Measurements from ENCODE around the gene ALDH1A2.
"Not testable (repeated sequence)": the region's sequence is repeated elsewhere in the genome, so short reads cannot be mapped to it uniquely, and the experiment has no call there.

Gene ALDH1A2

GRCh38 chr15:58002338-58003126, 63.0 kb downstream of the ALDH1A2 start:
- Histone ChIP-seq H3K4me3 (replicated peaks; ENCODE audit: low read depth, low read length) (no peak overlapping the region), H3K27me3 (replicated peaks; ENCODE audit: control insufficient read depth, insufficient read depth, low read length) (no peaks in the 10 kb centered on the region), H3K36me3 (ENCODE audit: control insufficient read depth, insufficient read depth, low read length) (no peaks in the 10 kb centered on the region)
- TF ChIP-seq CTCF (IDR thresholded peaks at IDR 0.05; ENCODE audit: insufficient read depth, low read length, poor library complexity, severe bottlenecking) = no peak
- DNase-seq (ENCODE audit: extremely low read depth, insufficient read length) = no peak

DNA sequence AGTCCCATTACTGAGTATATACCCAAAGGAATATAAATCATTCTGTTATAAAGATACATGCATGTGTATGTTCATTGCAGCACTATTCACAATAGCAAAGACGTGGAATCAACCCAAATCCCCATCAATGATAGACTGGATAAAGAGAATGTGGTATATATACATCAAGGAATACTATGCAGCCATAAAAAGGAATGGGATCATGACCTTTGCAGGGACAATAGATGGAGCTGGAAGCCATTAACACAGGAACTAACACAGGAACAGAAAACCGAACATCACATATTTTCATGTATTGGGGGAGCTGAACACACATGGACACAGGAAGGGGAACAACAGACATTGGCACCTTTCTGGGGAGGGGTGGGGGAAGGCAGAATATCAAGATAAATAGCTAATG, 65.8 kb downstream of the ALDH1A2 start:
- not testable (repeated sequence) for H3K27me3 ChIP-seq (replicated peaks; ENCODE audit: control insufficient read depth, insufficient read depth, low read length); DNase-seq (ENCODE audit: extremely low read depth, insufficient read length); H3K4me3 ChIP-seq (replicated peaks; ENCODE audit: low read depth, low read length); H3K36me3 ChIP-seq (ENCODE audit: control insufficient read depth, insufficient read depth, low read length)

DNA sequence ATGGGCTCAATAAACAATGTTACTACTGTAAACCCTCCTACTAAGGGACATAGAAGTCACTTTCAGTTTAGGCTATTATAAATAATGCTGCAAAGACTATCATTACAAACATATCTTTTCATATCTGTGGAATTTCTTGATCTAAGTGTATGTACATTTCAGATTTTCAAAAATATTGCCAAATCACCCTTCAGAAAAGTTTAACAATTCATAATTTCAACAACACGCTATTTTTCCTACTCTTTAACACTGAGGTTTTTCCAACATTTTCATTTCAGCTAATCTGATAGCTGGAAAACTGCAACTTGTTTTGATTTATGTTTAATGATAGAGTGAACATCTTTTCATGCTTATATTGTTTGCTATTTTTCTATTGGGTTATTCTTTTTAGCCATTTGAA, 69.0 kb downstream of the ALDH1A2 start:
- TF ChIP-seq CTCF (IDR thresholded peaks at IDR 0.05; ENCODE audit: insufficient read depth, low read length, poor library complexity, severe bottlenecking) = no peak
- no peak overlapping the region for H3K4me3 ChIP-seq (replicated peaks; ENCODE audit: low read depth, low read length)
- no peak for DNase-seq (ENCODE audit: extremely low read depth, insufficient read length)
- H3K36me3 ChIP-seq (ENCODE audit: control insufficient read depth, insufficient read depth, low read length) = no peaks in the 10 kb centered on the region
- H3K27me3 ChIP-seq (replicated peaks; ENCODE audit: control insufficient read depth, insufficient read depth, low read length) = no peaks in the 10 kb centered on the region

DNA sequence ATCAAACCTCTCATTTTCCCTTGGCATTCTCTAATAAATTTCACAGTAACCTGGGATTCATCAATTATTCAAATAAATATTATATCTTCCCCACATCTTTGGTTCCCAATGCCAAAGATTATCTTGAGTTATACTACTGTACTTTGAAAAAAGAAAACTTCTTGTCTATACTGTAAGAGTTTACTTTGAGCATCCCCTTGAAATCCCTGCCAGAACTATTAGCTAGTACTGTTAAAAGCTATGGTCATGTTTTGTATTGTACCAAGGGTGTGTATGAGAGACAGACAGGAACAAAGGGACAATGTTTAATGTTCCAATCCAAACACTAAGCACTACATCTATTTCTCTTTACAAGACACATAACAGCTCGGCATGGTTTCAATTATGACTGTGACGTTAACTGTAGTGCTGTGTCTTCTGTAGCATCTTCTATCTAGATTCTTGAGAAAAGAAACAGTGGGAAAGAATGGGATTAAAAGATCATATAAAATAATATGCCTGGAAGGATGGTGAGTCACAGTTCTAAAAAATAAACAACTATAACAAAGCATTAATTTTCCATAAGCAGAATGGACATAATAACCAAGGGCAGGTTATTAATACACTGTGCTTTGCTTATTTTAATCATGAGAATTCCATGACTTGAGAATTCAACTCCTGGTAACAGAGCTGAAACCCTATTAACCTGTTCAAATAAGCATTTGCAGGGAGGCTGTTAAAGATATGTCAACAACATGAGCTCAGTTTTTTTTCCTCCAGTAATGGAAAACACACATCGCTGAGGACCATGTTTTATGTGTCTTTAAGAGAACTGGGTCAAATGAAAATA, 71.1 kb downstream of the ALDH1A2 start:
- DNase-seq (ENCODE audit: extremely low read depth, insufficient read length) = no peak
- Histone ChIP-seq H3K27me3 (replicated peaks; ENCODE audit: control insufficient read depth, insufficient read depth, low read length) (no peaks in the 10 kb centered on the region), H3K36me3 (ENCODE audit: control insufficient read depth, insufficient read depth, low read length) (no peaks in the 10 kb centered on the region), H3K4me3 (replicated peaks; ENCODE audit: low read depth, low read length) (no peak overlapping the region)
- no peak for TF ChIP-seq CTCF (IDR thresholded peaks at IDR 0.05; ENCODE audit: insufficient read depth, low read length, poor library complexity, severe bottlenecking)

- TF ChIP-seq CTCF (IDR thresholded peaks at IDR 0.05; ENCODE audit: insufficient read depth, low read length, poor library complexity, severe bottlenecking) = no peak
- Histone ChIP-seq H3K36me3 (ENCODE audit: control insufficient read depth, insufficient read depth, low read length) (no peaks in the 10 kb centered on the region), H3K27me3 (replicated peaks; ENCODE audit: control insufficient read depth, insufficient read depth, low read length) (no peaks in the 10 kb centered on the region), H3K4me3 (replicated peaks; ENCODE audit: low read depth, low read length) (no peak overlapping the region)
- DNase-seq (ENCODE audit: extremely low read depth, insufficient read length) = no peak
Measured at GRCh38 chr15:57993409-57994145, 71.9 kb downstream of the ALDH1A2 start.
